Activated CD4-positive, alpha-beta memory T cell treated with anti-CD3 and anti-CD28 coated beads for 36 hours (primary cell): Measurements from ENCODE around the gene CAPN2. TPM values are rescaled to one million over a fixed set of nuclear protein-coding genes. Genes with fewer than 3 reads are reported as not detected.

Experiments
- CTCF ChIA-PET: fragments of 350-600 bp; sonication (Branson Sonifier 250); formaldehyde crosslinking; loops from one replicate; lab custom pipeline; 2021; ENCODE audit warnings: antibody characterized with exemption, inconsistent platforms; lab: Charles Lee
- POLR2A ChIA-PET: fragments of 350-600 bp; sonication (Branson Sonifier 250); formaldehyde crosslinking; loops from one replicate; lab custom pipeline; 2021; ENCODE audit warnings: antibody characterized with exemption; lab: Charles Lee
- DNase-seq: peaks from one replicate; pipeline ENCODE4 v3.0.0-alpha.2; 2020
- H3K27ac Mint-ChIP-seq: one replicate; pipeline ENCODE4 v1.8.0; 2021; ENCODE audit warnings: mixed read lengths
- H3K27me3 Mint-ChIP-seq: one replicate; pipeline ENCODE4 v1.8.0; 2021; ENCODE audit warnings: mixed read lengths
- H3K36me3 Mint-ChIP-seq: one replicate; pipeline ENCODE4 v1.8.0; 2021; ENCODE audit warnings: mixed read lengths
- H3K4me1 Mint-ChIP-seq: one replicate; pipeline ENCODE4 v1.8.0; 2021; ENCODE audit warnings: low read depth, mixed read lengths
- H3K4me3 Mint-ChIP-seq: one replicate; pipeline ENCODE4 v1.8.0; 2021; ENCODE audit warnings: mild to moderate bottlenecking, mixed read lengths
- H3K9me3 Mint-ChIP-seq: one replicate; pipeline ENCODE4 v1.8.0; 2021; ENCODE audit warnings: mixed read lengths
- intact Hi-C: fragments of 100-400 bp; cut with micrococcal nuclease; formaldehyde crosslinking; loops from one replicate; pipeline ENCODE4 v1.15.1; 2023
- total RNA-seq, 2 experiments: library from RNA; stranded (reverse); gene quantifications; one replicate each; pipeline ENCODE4 v1.2.3, GENCODE V29; 2021

CAPN2 gene
- total RNA-seq: 10 to 100 TPM; 61.2 to 64.5 TPM

DNA sequence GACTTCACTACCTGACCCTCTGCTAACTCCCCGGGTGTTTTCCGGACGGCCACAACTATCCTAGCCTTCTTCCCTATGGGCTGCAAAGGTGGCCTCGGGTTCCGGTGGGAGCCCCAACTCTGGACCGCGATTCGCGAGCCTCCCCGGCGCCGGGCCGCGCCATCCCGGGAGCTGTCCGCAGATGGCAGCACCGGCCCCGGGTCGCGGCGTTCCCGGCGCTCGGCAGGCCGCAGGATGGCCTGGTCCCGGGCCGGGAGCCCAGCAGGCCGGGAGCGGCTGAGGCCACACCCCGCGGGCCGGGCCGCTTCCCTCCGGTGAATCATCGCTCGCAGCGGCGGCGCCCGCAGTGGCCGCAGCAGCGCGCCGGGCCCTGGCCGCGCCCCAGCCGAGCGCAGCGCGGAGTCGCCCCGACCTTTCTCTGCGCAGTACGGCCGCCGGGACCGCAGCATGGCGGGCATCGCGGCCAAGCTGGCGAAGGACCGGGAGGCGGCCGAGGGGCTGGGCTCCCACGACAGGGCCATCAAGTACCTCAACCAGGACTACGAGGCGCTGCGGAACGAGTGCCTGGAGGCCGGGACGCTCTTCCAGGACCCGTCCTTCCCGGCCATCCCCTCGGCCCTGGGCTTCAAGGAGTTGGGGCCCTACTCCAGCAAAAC, at the start of gene CAPN2:
Gene CAPN2 (plus strand): TSS at position 346 of the 656 bp plus-strand sequence. CDS start 102 bp downstream, at position 448.
- no peaks in the 10 kb centered on the region for H3K36me3 Mint-ChIP-seq
- CTCF ChIA-PET: interaction anchor here (0.6 to 4.1 kb wide), 10 partner anchors 9 to 62 kb away, joined by 3 to 43 read pairs (median 4); no protein-coding TSS in a partner anchor
- peak within 1 kb of the TSS; percentile 80 for H3K27ac Mint-ChIP-seq
- POLR2A ChIA-PET: interaction anchor here (0.6 to 1.3 kb wide), 5 partner anchors 15 to 133 kb away, joined by 3 to 8 read pairs (median 3); no protein-coding TSS in a partner anchor
- H3K27me3 Mint-ChIP-seq: no peaks in the 10 kb centered on the region
- peaks cover 58% of the 10 kb centered on the region for H3K4me1 Mint-ChIP-seq
- intact Hi-C loops: loop anchor here (1.0 to 10.0 kb wide), 3 partner anchors 37 to 722 kb away; partner anchors contain the start of genes TP53BP2 and WDR26
- DNase-seq: peak; percentile 75
- H3K4me3 Mint-ChIP-seq: peak within 1 kb of the TSS; percentile 85
- no peaks in the 10 kb centered on the region for H3K9me3 Mint-ChIP-seq

- Mint-ChIP-seq H3K27ac (no peak overlapping the region), H3K9me3 (no peaks in the 10 kb centered on the region), H3K4me1 (no peaks in the 10 kb centered on the region), H3K27me3 (peaks cover 1% of the 10 kb centered on the region), H3K4me3 (no peak overlapping the region), H3K36me3 (no peaks in the 10 kb centered on the region)
- CTCF ChIA-PET: interaction anchor here (1.6 kb wide), 1 partner anchor 107 kb away, joined by 5 read pairs; no protein-coding TSS in a partner anchor
- DNase-seq: no peak
- POLR2A ChIA-PET: no interaction called here
- intact Hi-C loops: no loop called here
These were observed 49.4 kb upstream of the CAPN2 start for GRCh38 chr1:223662943-223663342.

GRCh38 chr1:223664106-223664505, 48.2 kb upstream of the CAPN2 start:
- Mint-ChIP-seq H3K27me3 (peaks cover 1% of the 10 kb centered on the region), H3K36me3 (no peaks in the 10 kb centered on the region), H3K27ac (no peak overlapping the region), H3K9me3 (no peaks in the 10 kb centered on the region), H3K4me3 (no peak overlapping the region), H3K4me1 (no peaks in the 10 kb centered on the region)
- DNase-seq: no peak
- ChIA-PET CTCF (interaction anchor here (1.6 kb wide), 1 partner anchor 108 kb away, joined by 5 read pairs; no protein-coding TSS in a partner anchor), POLR2A (no interaction called here)
- intact Hi-C loops: no loop called here

DNA sequence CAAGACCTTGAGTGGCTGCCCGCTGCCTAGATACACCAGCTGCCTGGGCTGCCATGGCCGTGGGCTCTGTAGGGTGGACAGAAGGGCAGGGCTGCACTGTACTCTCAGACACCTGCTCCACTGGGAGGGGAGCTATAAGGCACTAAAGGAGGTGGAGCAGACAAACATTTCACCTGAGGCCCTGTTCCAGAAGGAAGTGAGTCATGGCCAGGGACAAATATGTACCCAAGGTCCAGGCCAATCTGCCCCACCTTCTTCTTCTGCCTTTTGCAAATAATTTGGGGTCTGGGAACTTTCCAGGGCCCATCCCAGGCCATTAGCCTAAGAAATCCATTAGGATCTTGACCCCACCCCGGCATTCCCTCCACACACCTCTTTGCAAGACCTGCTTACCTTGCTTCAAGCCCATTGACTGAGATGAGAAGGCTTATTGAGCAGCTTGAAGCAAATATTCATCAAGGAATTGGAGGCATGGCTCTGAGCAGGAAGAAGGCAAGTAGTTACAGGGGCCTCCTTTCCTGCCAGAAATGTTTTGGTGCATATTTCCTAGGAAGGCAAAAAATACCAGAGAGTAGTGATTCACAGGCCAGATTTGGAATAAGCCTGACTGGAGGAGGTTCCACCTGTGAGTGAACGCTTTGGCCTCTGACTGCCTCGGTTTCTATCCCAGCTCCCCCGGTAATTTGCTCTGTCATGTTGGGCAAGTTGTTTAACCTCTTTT, 46.6 kb upstream of the CAPN2 start, which contains the start of gene CAPN8:
Gene CAPN8 (minus strand): TSS at position 110 of the 721 bp plus-strand sequence. CDS start 55 bp downstream, at position 55.
- ChIA-PET POLR2A (no interaction called here), CTCF (no interaction called here)
- no peak for DNase-seq
- intact Hi-C loops: no loop called here
- H3K4me3 Mint-ChIP-seq: no peak within 1 kb of the TSS
- H3K27ac Mint-ChIP-seq: no peak within 1 kb of the TSS
- H3K4me1 Mint-ChIP-seq: no peaks in the 10 kb centered on the region
- peaks cover 1% of the 10 kb centered on the region for H3K27me3 Mint-ChIP-seq
- no peaks in the 10 kb centered on the region for H3K36me3 Mint-ChIP-seq
- no peaks in the 10 kb centered on the region for H3K9me3 Mint-ChIP-seq

GRCh38 chr1:223667484-223668182, 44.7 kb upstream of the CAPN2 start:
- Mint-ChIP-seq H3K27ac (no peak overlapping the region), H3K4me3 (no peak overlapping the region), H3K36me3 (no peaks in the 10 kb centered on the region), H3K27me3 (no peaks in the 10 kb centered on the region), H3K9me3 (no peaks in the 10 kb centered on the region), H3K4me1 (no peaks in the 10 kb centered on the region)
- intact Hi-C loops: no loop called here
- CTCF ChIA-PET: interaction anchor here (1.1 to 1.5 kb wide), 2 partner anchors 40 to 82 kb away, joined by 3 to 4 read pairs; no protein-coding TSS in a partner anchor
- POLR2A ChIA-PET: no interaction called here
- DNase-seq: no peak

DNA sequence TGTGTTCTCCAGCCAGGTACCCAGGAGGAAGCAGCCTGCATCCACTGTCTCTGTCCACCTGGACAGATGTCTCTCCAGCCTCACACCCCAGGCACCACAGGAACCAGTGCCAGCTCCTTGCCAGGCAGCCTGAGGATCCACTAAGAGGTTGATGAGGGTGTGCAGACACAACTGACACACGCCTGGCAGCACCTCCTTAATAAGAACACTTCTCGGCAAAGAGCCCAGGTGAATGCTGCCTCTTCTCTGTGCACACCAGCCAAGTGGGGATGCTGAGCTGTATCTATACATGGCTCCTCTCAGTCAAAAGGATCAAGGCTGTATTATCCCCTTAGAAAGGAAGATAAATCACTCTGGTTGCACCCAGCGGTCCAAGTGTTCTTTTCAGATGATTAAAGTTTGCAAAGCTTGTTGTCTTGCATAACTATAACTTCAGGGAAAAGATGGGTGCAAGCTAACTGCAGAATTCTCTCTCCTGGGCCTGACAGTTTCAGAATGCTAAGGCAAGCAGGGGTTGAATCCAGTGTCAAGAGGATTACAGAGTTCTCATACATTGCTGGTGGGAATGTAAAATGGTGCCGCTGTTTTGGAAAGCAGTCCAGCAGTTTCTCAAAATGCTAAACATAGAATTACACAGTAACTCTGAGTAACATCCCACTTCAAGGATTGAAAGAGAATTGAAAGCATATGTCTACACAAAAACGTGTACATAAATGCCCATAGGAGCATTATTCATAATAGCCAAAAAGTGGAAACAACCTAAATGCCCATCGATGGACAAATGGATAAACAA, 43.1 kb upstream of the CAPN2 start:
- peaks cover 4% of the 10 kb centered on the region for H3K9me3 Mint-ChIP-seq
- no peak overlapping the region for H3K4me3 Mint-ChIP-seq
- no peak overlapping the region for H3K27ac Mint-ChIP-seq
- H3K27me3 Mint-ChIP-seq: no peaks in the 10 kb centered on the region
- no peak for DNase-seq
- POLR2A ChIA-PET: no interaction called here
- H3K36me3 Mint-ChIP-seq: no peaks in the 10 kb centered on the region
- intact Hi-C loops: no loop called here
- CTCF ChIA-PET: no interaction called here
- H3K4me1 Mint-ChIP-seq: no peaks in the 10 kb centered on the region

DNA sequence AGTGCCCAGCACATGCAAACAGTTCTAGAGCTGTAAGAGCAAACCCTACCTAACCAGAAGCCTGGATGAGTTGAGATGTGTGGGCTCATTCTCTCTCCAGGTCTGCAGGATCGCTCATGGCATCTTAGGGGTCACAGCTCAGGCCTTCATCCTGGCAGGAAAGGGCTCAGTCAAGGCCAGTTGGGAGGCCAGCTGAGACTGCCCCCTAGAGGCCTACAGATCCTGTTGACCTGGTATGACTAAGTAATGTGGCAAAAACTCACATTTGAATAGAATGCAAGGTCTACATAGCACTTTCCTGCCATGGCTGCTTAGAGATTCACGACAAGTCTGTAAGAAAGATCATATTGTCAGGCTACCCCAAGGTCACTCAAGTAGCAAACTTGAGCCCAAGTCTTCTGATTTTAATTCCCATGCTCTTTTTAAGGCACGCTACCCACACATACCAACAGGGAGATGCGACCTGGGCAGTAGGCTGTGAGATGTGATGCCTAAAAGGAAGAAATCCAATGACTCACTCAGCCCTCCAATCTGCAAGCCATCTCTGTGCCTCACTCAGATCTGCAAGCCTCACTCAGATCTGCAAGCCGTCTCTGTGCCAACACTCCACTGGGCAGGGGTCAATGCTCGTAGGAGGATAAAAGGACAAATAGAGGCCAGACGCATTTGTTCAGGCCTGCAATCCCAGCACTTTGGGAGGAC, 41.7 kb upstream of the CAPN2 start:
- no peaks in the 10 kb centered on the region for H3K27me3 Mint-ChIP-seq
- H3K27ac Mint-ChIP-seq: no peak overlapping the region
- DNase-seq: peak; percentile 38
- peaks cover 6% of the 10 kb centered on the region for H3K36me3 Mint-ChIP-seq
- ChIA-PET CTCF (interaction anchor here (1.0 to 1.7 kb wide), 3 partner anchors 114 to 536 kb away, joined by 3 to 11 read pairs (median 7); no protein-coding TSS in a partner anchor), POLR2A (no interaction called here)
- peaks cover 15% of the 10 kb centered on the region for H3K9me3 Mint-ChIP-seq
- no peaks in the 10 kb centered on the region for H3K4me1 Mint-ChIP-seq
- intact Hi-C loops: no loop called here
- no peak overlapping the region for H3K4me3 Mint-ChIP-seq

GRCh38 chr1:223674119-223674890, 38.0 kb upstream of the CAPN2 start:
- POLR2A ChIA-PET: no interaction called here
- DNase-seq: no peak
- H3K4me1 Mint-ChIP-seq: no peaks in the 10 kb centered on the region
- CTCF ChIA-PET: interaction anchor here (1.1 kb wide), 1 partner anchor 10 kb away, joined by 3 read pairs; no protein-coding TSS in a partner anchor
- no peak overlapping the region for H3K4me3 Mint-ChIP-seq
- no peak overlapping the region for H3K27ac Mint-ChIP-seq
- no peaks in the 10 kb centered on the region for H3K27me3 Mint-ChIP-seq
- H3K9me3 Mint-ChIP-seq: peaks cover 19% of the 10 kb centered on the region
- intact Hi-C loops: no loop called here
- peaks cover 6% of the 10 kb centered on the region for H3K36me3 Mint-ChIP-seq

GRCh38 chr1:223678841-223679240, 33.5 kb upstream of the CAPN2 start:
- no peak for DNase-seq
- H3K27ac Mint-ChIP-seq: no peak overlapping the region
- H3K27me3 Mint-ChIP-seq: peaks cover 1% of the 10 kb centered on the region
- intact Hi-C loops: no loop called here
- no peak overlapping the region for H3K4me3 Mint-ChIP-seq
- ChIA-PET CTCF (interaction anchor here (0.8 kb wide), 1 partner anchor 148 kb away, joined by 3 read pairs; no protein-coding TSS in a partner anchor), POLR2A (no interaction called here)
- peaks cover 6% of the 10 kb centered on the region for H3K36me3 Mint-ChIP-seq
- H3K9me3 Mint-ChIP-seq: peaks cover 19% of the 10 kb centered on the region
- no peaks in the 10 kb centered on the region for H3K4me1 Mint-ChIP-seq

DNA sequence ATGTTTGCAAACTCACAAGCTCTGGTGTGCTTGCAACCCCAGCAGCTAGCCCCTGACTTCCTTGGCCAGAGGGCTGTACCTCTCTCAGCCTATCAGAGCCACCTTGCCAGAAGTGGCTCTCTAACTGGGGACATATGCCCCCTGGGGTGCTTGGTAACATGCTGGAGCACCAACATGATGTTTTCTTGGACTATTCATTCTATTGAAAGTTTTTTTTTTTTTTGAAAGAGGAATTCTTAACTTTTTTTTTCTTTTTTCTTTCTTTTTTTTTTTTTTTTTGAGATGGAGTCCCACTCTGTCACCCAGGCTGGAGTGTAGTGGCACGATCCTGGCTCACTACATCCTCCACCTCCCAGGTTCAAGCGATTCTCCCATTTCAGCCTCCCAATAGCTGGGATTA, 32.2 kb upstream of the CAPN2 start:
- no peak overlapping the region for H3K4me3 Mint-ChIP-seq
- CTCF ChIA-PET: interaction anchor here (0.9 to 1.8 kb wide), 3 partner anchors 15 to 547 kb away, joined by 3 to 6 read pairs (median 4); no protein-coding TSS in a partner anchor
- POLR2A ChIA-PET: no interaction called here
- H3K9me3 Mint-ChIP-seq: peaks cover 5% of the 10 kb centered on the region
- H3K27ac Mint-ChIP-seq: no peak overlapping the region
- intact Hi-C loops: loop anchor here (5.0 kb wide), 2 partner anchors 148 to 548 kb away; no protein-coding TSS in a partner anchor
- no peak for DNase-seq
- no peaks in the 10 kb centered on the region for H3K36me3 Mint-ChIP-seq
- no peaks in the 10 kb centered on the region for H3K4me1 Mint-ChIP-seq
- H3K27me3 Mint-ChIP-seq: peaks cover 1% of the 10 kb centered on the region
